Measurements from ENCODE around the gene SLC24A3.

GRCh38 chr20:19598117-19598850 is 385.8 kb downstream of the SLC24A3 start:
- TF ChIP-seq CTCF (IDR thresholded peaks at IDR 0.05) (no peak), POLR2A (IDR thresholded peaks at IDR 0.05) (no peak)
